ENCODE data around the gene DHDDS.
A peak's percentile ranks its signal among the peaks of the same experiment; 100 is the strongest.
"Not testable (repeated sequence)": the region's sequence is repeated elsewhere in the genome, so short reads cannot be mapped to it uniquely, and the experiment has no call there.

DHDDS gene

GRCh38 chr1:26477446-26478152 lies 45.5 kb downstream of the DHDDS start:
- DNase-seq = peak; percentile 54

DNA sequence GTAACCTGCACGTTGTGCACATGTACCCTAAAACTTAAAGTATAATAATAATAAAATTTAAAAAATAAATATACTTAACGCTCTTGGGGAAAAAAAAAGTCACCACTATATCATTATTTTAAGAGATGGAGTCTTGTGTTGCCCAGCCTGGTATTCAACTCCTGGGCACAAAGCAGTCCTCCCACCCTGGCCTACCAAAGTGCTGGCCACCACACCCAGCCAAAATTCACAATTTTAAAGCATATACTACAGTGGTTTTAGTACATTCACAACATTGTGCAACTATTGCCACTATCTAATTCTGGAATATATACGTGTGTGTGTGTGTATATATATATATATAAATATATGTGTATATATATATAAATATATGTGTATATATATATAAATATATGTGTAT lies 46.0 kb downstream of the DHDDS start:
- no peak for DNase-seq

DNA sequence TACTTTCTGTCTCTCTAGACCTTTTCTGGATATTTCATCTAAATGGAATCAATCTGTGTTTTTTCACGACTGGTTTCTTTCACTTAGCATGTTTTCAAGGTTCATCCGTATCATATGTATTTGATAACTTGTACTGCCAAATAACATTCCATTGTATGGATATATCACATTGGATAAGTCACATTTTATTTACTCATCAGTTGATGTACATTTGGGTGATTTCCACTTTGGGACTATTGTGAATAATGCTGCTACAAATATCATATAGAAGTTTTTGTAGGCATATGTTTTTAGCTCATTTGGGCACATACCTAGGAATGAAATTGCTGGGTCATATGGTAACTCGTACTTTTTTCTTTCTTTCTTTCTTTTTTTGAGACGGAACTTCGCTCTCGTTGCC lies 46.9 kb downstream of the DHDDS start:
- no peak for DNase-seq

DNA sequence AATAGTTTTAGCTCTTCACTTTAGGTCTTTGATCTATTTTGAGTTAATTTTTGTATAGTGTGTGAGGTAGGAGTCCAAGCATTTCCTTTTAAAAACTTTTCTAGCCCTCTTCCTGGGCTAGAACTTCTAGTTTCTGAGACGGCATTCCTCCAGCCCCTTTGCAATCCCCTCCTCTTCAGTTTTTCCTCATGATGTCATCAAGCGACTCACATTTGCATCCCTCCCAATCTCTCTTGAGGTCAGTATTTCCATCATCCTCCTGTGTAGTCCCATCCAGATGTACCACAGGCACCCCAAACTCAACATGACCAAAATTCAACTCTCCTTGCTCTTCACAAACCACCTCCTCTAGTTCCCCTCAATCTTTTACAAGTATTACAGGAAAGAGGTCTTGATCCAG lies 50.8 kb downstream of the DHDDS start:
- DNase-seq = peak; percentile 71

DNA sequence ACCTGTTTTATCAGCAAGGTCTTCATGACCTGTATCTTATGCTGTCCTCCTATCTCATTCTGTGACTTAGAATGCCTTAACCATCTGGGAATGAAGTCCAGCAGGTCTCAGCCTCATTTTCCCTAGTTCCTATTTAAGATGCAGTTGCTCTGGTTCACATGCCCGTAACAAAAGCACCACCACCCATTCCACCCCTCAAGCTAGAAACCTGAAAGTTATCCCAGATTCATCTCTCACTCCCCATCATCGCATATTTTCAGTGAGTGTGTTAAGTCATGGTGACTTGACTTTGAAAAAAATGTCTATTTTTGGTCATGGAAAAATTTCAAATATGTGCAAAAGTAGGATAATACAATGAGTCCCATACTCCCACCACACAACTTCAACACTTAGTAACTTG lies 51.9 kb downstream of the DHDDS start:
- peak; percentile 48 for DNase-seq

GRCh38 chr1:26490155-26490554 lies 58.0 kb downstream of the DHDDS start:
- DNase-seq = no peak

GRCh38 chr1:26493267-26493666 lies 61.1 kb downstream of the DHDDS start:
- no peak for DNase-seq

GRCh38 chr1:26493938-26494337 lies 61.8 kb downstream of the DHDDS start:
- no peak for DNase-seq

DNA sequence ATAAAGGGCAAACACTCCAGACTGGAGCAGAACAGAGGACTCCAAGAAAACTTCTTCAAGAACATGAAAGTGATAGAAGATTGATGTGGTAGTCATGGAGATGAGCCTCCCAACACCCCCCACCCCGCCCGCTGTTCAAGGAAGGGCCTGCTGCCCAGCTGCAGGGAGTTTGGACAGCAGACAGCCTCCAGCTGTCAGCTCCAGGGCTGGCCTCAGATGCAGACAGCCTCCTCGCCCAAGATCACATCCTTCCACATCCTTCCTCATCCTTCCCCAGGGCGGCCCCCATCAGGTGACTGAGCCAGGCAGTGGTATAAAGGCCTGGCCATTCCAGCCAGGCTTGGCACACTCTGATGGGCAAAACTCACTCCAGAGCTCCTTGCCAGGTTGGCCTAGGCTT lies 64.7 kb downstream of the DHDDS start:
- no peak for DNase-seq

- no peak for DNase-seq
These were observed 66.8 kb downstream of the DHDDS start for GRCh38 chr1:26498894-26499293.

- DNase-seq = peak; percentile 70
These were observed 68.5 kb downstream of the DHDDS start for GRCh38 chr1:26500488-26501175.

- DNase-seq = not testable (repeated sequence)
These were observed 78.6 kb downstream of the DHDDS start for GRCh38 chr1:26510711-26511110.

- DNase-seq = not testable (repeated sequence)
These were observed 83.7 kb downstream of the DHDDS start for GRCh38 chr1:26515836-26516235.

DNA sequence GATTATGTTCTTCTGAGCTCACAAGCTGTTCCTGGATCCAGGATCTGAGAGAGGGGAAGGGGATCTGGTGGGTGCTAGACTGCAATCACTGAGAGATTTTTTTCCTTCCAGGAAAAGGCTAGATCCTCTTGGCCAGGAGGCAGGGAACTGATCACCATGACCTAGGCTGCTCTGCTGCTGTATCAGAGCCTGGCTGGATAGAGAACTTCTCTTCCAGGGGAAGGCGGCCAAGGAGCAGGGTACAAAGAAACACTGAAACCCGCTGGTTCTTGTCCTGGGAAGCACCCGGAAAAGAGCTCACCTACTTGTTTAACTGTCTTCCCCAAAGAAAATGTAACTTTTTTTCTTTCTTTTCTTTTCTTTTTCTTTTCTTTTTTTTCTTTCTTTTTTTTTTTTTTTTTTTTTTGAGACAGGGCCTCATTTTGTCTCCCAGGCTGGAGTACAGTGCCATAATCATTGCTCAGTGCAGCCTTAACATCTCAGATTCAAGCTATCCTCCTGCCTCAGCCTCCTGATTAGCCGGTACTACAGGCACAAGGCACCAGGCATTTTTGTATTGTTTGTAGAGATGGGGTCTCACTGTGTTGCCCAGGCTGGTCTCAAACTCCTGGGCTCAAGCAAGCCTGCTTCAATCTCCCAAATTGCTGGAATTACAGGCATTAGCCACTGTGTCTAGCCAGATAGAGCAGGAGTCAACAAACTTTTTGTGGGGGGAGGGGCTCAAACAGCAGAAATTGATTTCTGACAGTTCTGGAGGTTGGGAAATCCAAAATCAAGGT lies 85.1 kb downstream of the DHDDS start:
- DNase-seq = no peak

DNA sequence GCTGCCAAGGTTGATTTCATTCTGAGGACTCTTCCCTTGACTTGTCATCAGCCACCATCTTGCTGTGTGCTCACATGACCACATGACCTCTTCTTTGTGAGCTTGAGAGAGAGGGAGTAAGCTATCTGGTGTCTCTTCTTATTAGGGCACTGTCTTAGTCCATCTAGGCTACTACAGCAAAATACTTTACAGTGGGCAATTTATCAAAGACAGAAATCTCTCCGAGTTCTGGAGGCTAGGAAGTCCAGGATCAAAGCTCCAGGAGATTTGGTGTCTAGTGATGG lies 85.6 kb downstream of the DHDDS start:
- no peak for DNase-seq

DNA sequence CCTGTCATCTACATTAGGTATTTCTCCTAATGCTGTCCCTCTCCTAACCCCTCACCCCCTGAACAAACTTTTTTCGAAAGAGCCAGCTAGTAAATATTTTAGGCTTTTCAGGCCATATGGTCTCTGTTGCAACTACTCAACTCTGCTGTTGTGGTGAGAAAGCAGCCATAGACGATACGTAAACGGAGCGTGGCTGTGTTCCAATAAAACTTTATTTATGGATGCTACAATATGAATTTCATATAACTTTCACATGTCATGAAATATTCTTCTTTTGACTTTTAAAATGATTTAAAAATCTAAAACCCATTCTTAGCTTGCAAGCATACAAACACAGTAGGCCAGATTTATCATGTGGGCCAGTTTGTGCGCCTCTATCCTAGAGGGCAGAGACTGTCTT lies 86.2 kb downstream of the DHDDS start:
- DNase-seq = no peak

GRCh38 chr1:26520339-26520738 lies 88.2 kb downstream of the DHDDS start:
- DNase-seq = no peak
